Esophagus muscularis mucosa (tissue), 4 donors: ENCODE measurements around the gene HIRA. TPM values are rescaled to one million over a fixed set of nuclear protein-coding genes. Genes with fewer than 3 reads are reported as not detected.

Experiments used
- DNase-seq: peaks from one replicate; pipeline ENCODE4 v3.0.0-alpha.2; 2017; ENCODE audit errors: extremely low spot score
- H3K27ac ChIP-seq, 4 donors: fragments of 200-600 bp; sonication (generic); replicated peaks in 1 of 4; 1 replicate in 3 of 4; 2 replicates in 1 of 4; pipeline ENCODE4 v1.5.1; 2016 to 2019; ENCODE audit warnings: mild to moderate bottlenecking in 1 of 4
- H3K27me3 ChIP-seq, 4 donors: fragments of 200-600 bp; sonication (generic); one replicate each; pipeline versions ENCODE4 v1.5.1 to v1.6.0; 2016 to 2019
- H3K36me3 ChIP-seq, 4 donors: fragments of 200-600 bp; sonication (generic); one replicate each; pipeline ENCODE4 v1.5.1; 2016 to 2019
- H3K4me1 ChIP-seq, 4 donors: fragments of 200-600 bp; sonication (generic); one replicate each; pipeline ENCODE4 v1.5.1; 2016 to 2019
- H3K4me3 ChIP-seq, 4 donors: fragments of 200-600 bp; sonication (generic); 1 replicate in 2 of 4; 2 replicates in 2 of 4; pipeline ENCODE4 v1.5.1; 2016 to 2019; ENCODE audit warnings: mild to moderate bottlenecking in 4 of 4, moderate library complexity in 1 of 4
- H3K9me3 ChIP-seq, 4 donors: fragments of 200-600 bp; sonication (generic); 1 replicate in 3 of 4; 2 replicates in 1 of 4; pipeline ENCODE4 v1.5.1; 2016 to 2019
- EP300 ChIP-seq: sonication (generic); formaldehyde crosslinking; IDR thresholded peaks from one replicate; pipeline ENCODE4 v1.6.1; 2017; ENCODE audit warnings: antibody characterized with exemption
- POLR2A ChIP-seq: fragments of 450-650 bp; IDR thresholded peaks from one replicate; pipeline ENCODE4 v1.6.1; 2017; ENCODE audit warnings: antibody characterized with exemption, moderate library complexity, mild to moderate bottlenecking, low read depth
- POLR2AphosphoS5 ChIP-seq, 2 donors: sonication (generic); formaldehyde crosslinking; IDR thresholded peaks; one replicate each; pipeline ENCODE4 v1.6.1; 2017; ENCODE audit warnings: antibody characterized with exemption in 2 of 2
- WGBS: methylation state at CpG from one replicate; pipeline ENCODE4 v1.1.5; 2018; 5-methylcytosine and 5-hydroxymethylcytosine counted together
- intact Hi-C: fragments of 100-400 bp; cut with DNase I; formaldehyde crosslinking; loops from one replicate; pipeline ENCODE4 v1.15.1; 2023
- total RNA-seq, 4 donors: library from RNA; depleted of rRNA; stranded (reverse); fragments of >200 nt; gene quantifications; one replicate each; pipeline versions ENCODE4 v1.1.0 to v1.2.1, GENCODE V29; 2016
- TF ChIP-seq, protein P1 (sequence below), 3 experiments: fragments of 200-600 bp in 2 of 3; fragments of 450-650 bp in 1 of 3; sonication (generic) in 2 of 3; IDR thresholded peaks; one replicate each; pipeline ENCODE4 v1.5.1; 2017 to 2019; ENCODE audit warnings: antibody characterized with exemption in 3 of 3, mild to moderate bottlenecking in 2 of 3, moderate library complexity in 1 of 3

HIRA gene
- total RNA-seq, 4 donors from 2014 or later = 22.0 to 31.6 (median 26.5) TPM

DNA sequence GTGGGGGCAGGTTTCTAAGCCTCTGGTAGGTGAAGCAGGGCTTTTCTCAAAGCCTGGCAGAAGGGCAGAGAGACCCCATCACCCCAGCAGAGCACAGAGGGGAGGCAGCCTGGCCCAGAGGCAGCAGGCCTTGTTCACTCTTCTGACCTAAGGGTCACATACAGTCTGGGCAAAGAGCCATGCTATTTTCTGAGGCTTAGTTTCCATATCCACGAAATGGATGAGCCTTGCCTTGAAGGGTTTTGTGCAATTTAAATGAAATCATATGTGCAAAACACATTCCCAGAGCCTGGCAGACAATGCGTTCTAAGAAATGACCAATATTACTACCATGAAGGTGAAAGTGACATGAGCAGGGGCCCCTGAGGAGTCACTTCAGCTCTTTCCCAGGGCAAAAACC, 44.5 kb downstream of the HIRA start:
- intact Hi-C loops = no loop called here
- 67% methylated on average over 2 of the region's 2 CpGs for WGBS
- no peaks in the 10 kb centered on the region for H3K4me1 ChIP-seq
- TF ChIP-seq EP300 (no peak), POLR2A (no peak), POLR2AphosphoS5 (IDR thresholded peaks at IDR 0.05) (no peak)
- TF ChIP-seq, protein P1, sequence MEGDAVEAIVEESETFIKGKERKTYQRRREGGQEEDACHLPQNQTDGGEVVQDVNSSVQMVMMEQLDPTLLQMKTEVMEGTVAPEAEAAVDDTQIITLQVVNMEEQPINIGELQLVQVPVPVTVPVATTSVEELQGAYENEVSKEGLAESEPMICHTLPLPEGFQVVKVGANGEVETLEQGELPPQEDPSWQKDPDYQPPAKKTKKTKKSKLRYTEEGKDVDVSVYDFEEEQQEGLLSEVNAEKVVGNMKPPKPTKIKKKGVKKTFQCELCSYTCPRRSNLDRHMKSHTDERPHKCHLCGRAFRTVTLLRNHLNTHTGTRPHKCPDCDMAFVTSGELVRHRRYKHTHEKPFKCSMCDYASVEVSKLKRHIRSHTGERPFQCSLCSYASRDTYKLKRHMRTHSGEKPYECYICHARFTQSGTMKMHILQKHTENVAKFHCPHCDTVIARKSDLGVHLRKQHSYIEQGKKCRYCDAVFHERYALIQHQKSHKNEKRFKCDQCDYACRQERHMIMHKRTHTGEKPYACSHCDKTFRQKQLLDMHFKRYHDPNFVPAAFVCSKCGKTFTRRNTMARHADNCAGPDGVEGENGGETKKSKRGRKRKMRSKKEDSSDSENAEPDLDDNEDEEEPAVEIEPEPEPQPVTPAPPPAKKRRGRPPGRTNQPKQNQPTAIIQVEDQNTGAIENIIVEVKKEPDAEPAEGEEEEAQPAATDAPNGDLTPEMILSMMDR (IDR thresholded peaks at IDR 0.05) = no peak
- no peaks in the 10 kb centered on the region for H3K27me3 ChIP-seq
- no peaks in the 10 kb centered on the region for H3K9me3 ChIP-seq
- H3K4me3 ChIP-seq = no peak overlapping the region
- no peak for DNase-seq
- peaks cover 62 to 100% (median 93%) of the 10 kb centered on the region in 4 donors for H3K36me3 ChIP-seq
- H3K27ac ChIP-seq = no peak overlapping the region

DNA sequence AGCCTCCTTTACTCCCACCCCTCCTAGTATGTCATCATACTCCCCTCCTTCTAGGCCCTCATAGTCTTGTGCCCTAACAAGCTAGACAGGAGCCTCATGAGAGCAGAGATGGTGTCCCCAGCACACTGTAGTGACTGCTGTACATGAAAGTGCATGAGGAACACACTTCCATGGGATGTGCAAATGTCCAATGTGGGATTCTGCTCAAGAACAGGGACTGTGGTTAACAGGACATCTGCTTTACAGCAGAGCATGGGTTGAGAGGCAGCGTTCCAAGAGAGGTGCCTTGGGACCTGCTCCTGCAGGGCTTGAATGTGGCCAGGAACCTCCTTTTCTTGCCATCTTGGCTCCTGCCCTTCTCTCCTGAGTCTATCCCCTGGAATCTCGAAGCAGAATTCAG, 45.3 kb downstream of the HIRA start:
- intact Hi-C loops = no loop called here
- WGBS = 86% methylated on average over 2 of the region's 2 CpGs
- no peak for TF ChIP-seq EP300
- Histone ChIP-seq H3K4me1 (no peaks in the 10 kb centered on the region), H3K9me3 (no peaks in the 10 kb centered on the region), H3K27me3 (no peaks in the 10 kb centered on the region), H3K36me3 (peaks cover 61 to 98% (median 93%) of the 10 kb centered on the region in 4 donors), H3K27ac (no peak overlapping the region), H3K4me3 (no peak overlapping the region)
- DNase-seq = no peak

DNA sequence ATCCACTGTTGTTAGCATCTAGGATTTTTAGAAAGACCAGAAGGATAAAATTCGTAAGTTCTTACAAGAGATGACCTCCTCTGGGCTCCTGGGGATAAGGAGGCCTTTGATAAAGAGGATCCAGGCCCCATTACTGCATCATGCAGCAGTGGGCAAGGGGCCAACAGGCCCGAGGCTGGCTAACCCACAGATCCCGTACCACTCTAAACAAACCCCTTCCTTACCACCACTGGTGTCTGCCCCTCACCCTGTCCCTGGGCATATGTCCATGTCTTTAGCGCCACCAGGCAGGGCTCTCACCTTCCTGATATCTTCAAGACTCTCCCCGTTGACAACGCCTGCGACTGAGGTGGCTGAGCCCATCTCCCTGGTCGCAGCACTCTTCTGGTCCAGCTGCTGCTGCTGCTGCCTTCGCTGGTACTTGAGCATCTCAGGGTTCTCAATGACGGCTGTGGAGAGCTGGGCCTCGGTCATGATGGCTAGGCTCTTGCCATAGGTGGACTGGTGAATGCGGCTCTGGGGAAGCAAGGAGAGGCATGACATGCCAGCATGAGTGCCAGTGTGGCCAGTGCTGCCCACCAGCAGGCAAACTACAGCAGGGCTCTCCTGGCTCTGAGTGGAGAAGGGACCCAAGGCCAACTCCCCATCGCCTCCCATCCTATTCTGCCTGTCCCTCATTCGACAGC, 46.2 kb downstream of the HIRA start:
- DNase-seq = no peak
- intact Hi-C loops = no loop called here
- no peaks in the 10 kb centered on the region for H3K4me1 ChIP-seq
- H3K27me3 ChIP-seq = no peaks in the 10 kb centered on the region
- H3K27ac ChIP-seq = no peak overlapping the region
- WGBS = 92% methylated on average over 14 of the region's 14 CpGs
- TF ChIP-seq, protein P1 (IDR thresholded peaks at IDR 0.05) = no peak
- TF ChIP-seq EP300 (no peak), POLR2A (no peak), POLR2AphosphoS5 (IDR thresholded peaks at IDR 0.05) (no peak)
- no peak overlapping the region for H3K4me3 ChIP-seq
- H3K9me3 ChIP-seq = no peaks in the 10 kb centered on the region
- peaks cover 61 to 100% (median 92%) of the 10 kb centered on the region in 4 donors for H3K36me3 ChIP-seq

DNA sequence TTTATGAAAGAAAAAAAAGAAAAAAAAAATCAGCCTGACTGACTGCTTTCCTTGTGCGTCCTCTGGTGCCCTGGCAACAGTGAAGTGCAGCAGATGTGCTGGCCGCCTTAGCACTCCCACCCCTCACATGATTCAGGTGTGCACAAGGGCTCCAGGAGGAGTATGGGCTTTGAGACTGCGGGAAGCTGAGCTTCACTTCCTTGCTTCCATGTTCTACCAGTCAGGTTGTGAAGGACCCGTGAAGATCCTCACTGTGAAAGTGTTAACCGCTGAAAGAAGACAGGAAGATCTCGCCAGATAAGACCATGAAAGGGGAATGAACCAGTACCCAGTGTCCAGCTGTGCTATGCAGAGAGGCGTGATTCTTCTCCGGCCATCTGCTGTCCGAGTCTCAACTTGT, 48.2 kb downstream of the HIRA start:
- no peaks in the 10 kb centered on the region for H3K4me1 ChIP-seq
- intact Hi-C loops = no loop called here
- no peak for DNase-seq
- WGBS = 81% methylated on average over 9 of the region's 9 CpGs
- no peak overlapping the region for H3K27ac ChIP-seq
- TF ChIP-seq EP300 (no peak), POLR2AphosphoS5 (IDR thresholded peaks at IDR 0.05) (no peak), POLR2A (no peak)
- TF ChIP-seq, protein P1 (IDR thresholded peaks at IDR 0.05) = no peak
- no peaks in the 10 kb centered on the region for H3K27me3 ChIP-seq
- no peak overlapping the region for H3K4me3 ChIP-seq
- no peaks in the 10 kb centered on the region for H3K9me3 ChIP-seq
- peaks cover 57 to 94% (median 83%) of the 10 kb centered on the region in 4 donors for H3K36me3 ChIP-seq

DNA sequence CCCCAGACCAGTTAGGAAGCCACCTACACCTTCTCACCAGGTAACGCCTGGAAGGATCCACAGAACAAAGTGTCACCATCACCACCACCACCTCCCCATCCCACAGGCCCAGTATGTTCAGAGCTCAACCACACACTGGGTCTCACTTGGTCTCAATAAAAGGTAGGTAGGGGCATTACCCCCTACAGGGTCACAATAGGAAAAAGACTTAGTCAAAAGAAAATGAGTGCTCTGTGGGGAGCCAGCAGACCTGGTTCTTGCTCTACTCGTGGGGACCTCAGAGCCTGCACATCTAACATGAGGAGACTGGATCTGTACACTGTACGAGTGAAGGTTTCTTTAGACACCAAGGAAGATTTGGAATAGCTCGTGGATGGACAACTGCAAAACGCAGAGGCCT, 49.3 kb downstream of the HIRA start:
- Histone ChIP-seq H3K27ac (no peak overlapping the region), H3K9me3 (no peaks in the 10 kb centered on the region), H3K4me3 (no peak overlapping the region), H3K4me1 (no peaks in the 10 kb centered on the region), H3K27me3 (no peaks in the 10 kb centered on the region), H3K36me3 (peaks cover 59 to 94% (median 83%) of the 10 kb centered on the region in 4 donors)
- no peak for DNase-seq
- intact Hi-C loops = no loop called here
- 95% methylated on average over 5 of the region's 5 CpGs for WGBS
- no peak for TF ChIP-seq POLR2AphosphoS5 (IDR thresholded peaks at IDR 0.05)
- no peak for TF ChIP-seq POLR2A
- TF ChIP-seq EP300 = no peak
- TF ChIP-seq, protein P1 (IDR thresholded peaks at IDR 0.05) = no peak
